Measurements from ENCODE around the gene NBPF1.
"Not testable (repeated sequence)": the region's sequence is repeated elsewhere in the genome, so short reads cannot be mapped to it uniquely, and the experiment has no call there.

NBPF1 gene

GRCh38 chr1:16565324-16565723 lies 48.0 kb downstream of the NBPF1 start:
- not testable (repeated sequence) for DNase-seq; H3K9me3 Mint-ChIP-seq; H3K27ac Mint-ChIP-seq; H3K27me3 Mint-ChIP-seq; H3K4me3 Mint-ChIP-seq; H3K36me3 Mint-ChIP-seq (ENCODE audit: low read depth); H3K4me1 Mint-ChIP-seq (ENCODE audit: low read depth)

GRCh38 chr1:16561035-16561434 lies 52.3 kb downstream of the NBPF1 start:
- not testable (repeated sequence) for DNase-seq; H3K27me3 Mint-ChIP-seq; H3K4me1 Mint-ChIP-seq (ENCODE audit: low read depth); H3K9me3 Mint-ChIP-seq; H3K4me3 Mint-ChIP-seq; H3K36me3 Mint-ChIP-seq (ENCODE audit: low read depth); H3K27ac Mint-ChIP-seq

DNA sequence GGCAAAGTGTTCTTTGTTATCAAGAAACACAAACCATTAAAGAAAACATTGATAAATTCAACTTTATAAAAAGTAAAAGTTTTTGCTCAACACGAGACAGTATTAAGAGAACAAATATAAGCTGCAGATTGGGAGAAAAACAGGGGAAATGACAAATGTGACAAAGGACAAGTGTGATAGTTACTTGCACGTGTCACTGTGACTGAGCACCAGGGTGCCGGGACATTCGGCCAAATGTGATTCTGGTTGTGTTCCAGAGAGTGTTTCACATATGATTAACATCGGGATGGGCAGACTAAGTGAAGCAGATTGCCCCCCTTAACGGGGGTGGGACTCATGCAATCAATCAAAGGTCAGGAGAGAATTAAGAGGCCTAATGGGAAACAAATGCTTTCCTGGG lies 52.9 kb downstream of the NBPF1 start:
- not testable (repeated sequence) for H3K27me3 Mint-ChIP-seq; H3K36me3 Mint-ChIP-seq (ENCODE audit: low read depth); H3K4me1 Mint-ChIP-seq (ENCODE audit: low read depth); DNase-seq; H3K9me3 Mint-ChIP-seq; H3K4me3 Mint-ChIP-seq; H3K27ac Mint-ChIP-seq

DNA sequence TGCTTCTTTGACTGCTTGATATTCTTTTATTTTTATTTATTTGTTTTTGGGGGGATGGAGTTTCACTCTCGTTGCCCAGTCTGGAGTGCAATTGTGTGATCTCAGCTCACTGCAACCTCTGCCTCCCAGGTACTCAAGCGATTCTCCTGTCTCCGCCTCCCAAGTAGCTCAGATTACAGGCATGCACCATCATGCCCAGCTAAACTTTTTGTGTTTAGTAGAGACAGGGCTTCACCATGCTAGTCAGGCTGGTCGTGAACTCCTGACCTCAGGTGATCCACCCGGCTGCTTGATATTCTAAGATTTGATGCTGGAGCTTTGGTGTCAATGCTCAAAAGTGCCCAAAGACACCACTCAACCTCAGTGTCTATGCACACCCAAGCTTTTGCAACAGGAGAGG lies 53.7 kb downstream of the NBPF1 start:
- not testable (repeated sequence) for H3K4me3 Mint-ChIP-seq; H3K4me1 Mint-ChIP-seq (ENCODE audit: low read depth); H3K27me3 Mint-ChIP-seq; H3K36me3 Mint-ChIP-seq (ENCODE audit: low read depth); H3K27ac Mint-ChIP-seq; DNase-seq; H3K9me3 Mint-ChIP-seq

GRCh38 chr1:16557034-16557433 lies 56.3 kb downstream of the NBPF1 start:
- not testable (repeated sequence) for DNase-seq; H3K4me3 Mint-ChIP-seq; H3K4me1 Mint-ChIP-seq (ENCODE audit: low read depth); H3K27me3 Mint-ChIP-seq; H3K27ac Mint-ChIP-seq; H3K9me3 Mint-ChIP-seq; H3K36me3 Mint-ChIP-seq (ENCODE audit: low read depth)

DNA sequence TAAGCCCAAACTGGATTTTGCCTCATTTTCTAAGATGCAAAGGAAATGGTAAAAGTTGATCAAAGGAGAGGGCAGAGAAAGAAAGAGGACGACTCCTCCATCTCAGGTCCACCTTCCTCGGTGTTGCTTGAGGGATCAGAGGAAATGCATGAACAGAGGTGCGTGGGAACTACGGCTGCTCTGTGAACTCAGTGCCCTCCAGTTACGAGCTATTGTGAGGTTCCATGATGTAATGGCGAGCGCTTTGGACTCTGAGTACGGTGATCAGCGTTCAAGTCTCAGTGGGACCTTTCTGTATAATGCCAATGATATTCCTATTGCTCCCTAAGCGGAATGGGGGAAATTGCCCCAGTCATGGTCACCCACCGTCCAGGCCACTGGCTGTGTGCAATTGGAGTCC lies 60.1 kb downstream of the NBPF1 start:
- not testable (repeated sequence) for H3K4me1 Mint-ChIP-seq (ENCODE audit: low read depth); H3K27me3 Mint-ChIP-seq; DNase-seq; H3K27ac Mint-ChIP-seq; H3K9me3 Mint-ChIP-seq; H3K4me3 Mint-ChIP-seq; H3K36me3 Mint-ChIP-seq (ENCODE audit: low read depth)

DNA sequence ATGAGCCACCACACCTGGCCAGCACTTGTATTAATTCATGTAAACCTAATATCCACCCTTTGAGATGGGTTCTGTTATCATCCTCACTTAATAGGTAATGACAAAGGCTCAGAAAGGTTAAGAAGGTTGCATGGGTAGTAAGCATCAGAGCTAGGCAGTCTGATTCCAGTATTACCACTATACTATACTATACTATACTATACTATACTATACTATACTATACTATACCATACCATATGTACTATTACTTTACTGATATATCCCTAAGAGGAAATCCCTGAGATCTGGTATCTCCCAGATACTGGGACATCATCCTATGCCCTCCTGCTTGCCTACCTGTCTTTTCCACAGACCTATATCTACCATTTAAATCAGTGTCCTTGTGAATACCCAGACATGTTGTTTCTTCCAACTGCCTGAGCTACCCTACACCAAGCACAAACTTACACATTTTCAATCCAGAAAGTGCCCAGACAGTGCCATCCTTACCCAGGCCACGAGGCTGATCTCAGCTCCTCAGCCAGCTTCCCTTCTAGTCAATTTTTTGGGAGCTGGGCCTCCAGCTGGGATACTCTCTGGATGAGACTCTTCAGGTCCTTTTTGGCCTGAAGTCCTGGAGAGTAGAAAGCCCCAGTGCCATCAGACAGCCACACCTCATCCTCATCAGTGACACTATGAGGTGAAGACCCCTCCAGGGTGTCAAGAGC lies 63.0 kb downstream of the NBPF1 start:
- not testable (repeated sequence) for H3K4me3 Mint-ChIP-seq; H3K9me3 Mint-ChIP-seq; H3K27ac Mint-ChIP-seq; H3K4me1 Mint-ChIP-seq (ENCODE audit: low read depth); H3K36me3 Mint-ChIP-seq (ENCODE audit: low read depth); DNase-seq
- peaks cover 13% of the 10 kb centered on the region for H3K27me3 Mint-ChIP-seq

GRCh38 chr1:16549545-16549944 lies 63.8 kb downstream of the NBPF1 start:
- not testable (repeated sequence) for H3K27ac Mint-ChIP-seq

DNA sequence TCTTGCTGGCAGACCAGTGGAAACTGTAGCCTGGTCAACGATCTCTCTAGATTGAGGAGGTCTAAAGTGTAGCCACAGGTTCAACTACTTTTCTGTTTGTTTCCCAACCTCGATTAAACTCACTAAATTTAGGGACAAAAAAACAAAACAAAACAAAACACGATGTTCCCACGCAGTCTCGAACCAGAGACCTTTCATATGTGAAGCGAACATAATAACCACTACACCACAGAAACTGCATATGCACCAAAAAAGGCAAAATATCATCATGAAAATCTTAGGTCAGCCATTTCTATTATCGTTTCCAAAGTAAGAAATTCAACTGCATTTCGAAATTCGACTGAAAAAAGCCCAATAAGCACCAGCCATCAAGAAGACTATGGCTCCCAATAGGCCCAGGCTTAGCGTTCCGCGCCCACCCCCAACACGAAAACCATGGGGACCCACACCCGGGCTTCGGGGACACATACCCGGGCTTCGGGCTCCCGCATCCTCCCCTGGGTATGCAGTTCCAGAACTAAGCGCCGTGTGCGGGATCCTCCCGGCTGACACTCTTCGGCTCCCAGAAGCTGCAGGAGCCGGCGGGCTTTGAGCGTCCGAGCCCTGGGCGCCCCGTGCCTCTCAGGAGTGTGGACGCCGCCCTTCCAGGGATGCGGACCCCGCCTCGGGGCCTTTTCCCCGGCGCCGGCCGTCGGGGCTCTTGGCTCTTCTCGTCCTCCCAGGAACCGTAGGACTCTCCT lies 65.7 kb downstream of the NBPF1 start:
- not testable (repeated sequence) for H3K9me3 Mint-ChIP-seq; DNase-seq; H3K27ac Mint-ChIP-seq; H3K4me1 Mint-ChIP-seq (ENCODE audit: low read depth); H3K36me3 Mint-ChIP-seq (ENCODE audit: low read depth); H3K4me3 Mint-ChIP-seq
- H3K27me3 Mint-ChIP-seq: peaks cover 22% of the 10 kb centered on the region

More at GRCh38 chr1:16549545-16549944, 63.8 kb downstream of the NBPF1 start:
- H3K36me3 Mint-ChIP-seq (ENCODE audit: low read depth); DNase-seq; H3K4me1 Mint-ChIP-seq (ENCODE audit: low read depth); H3K4me3 Mint-ChIP-seq; H3K9me3 Mint-ChIP-seq: not testable (repeated sequence)
- H3K27me3 Mint-ChIP-seq: peaks cover 13% of the 10 kb centered on the region

GRCh38 chr1:16545682-16546095 lies 67.7 kb downstream of the NBPF1 start:
- not testable (repeated sequence) for H3K9me3 Mint-ChIP-seq; H3K4me1 Mint-ChIP-seq (ENCODE audit: low read depth); H3K36me3 Mint-ChIP-seq (ENCODE audit: low read depth)
- peaks cover 30% of the 10 kb centered on the region for H3K27me3 Mint-ChIP-seq
- H3K27ac Mint-ChIP-seq: peak overlapping the region; percentile 95
- DNase-seq: peak; percentile 51
- H3K4me3 Mint-ChIP-seq: peak overlapping the region; percentile 46

- not testable (repeated sequence) for H3K36me3 Mint-ChIP-seq (ENCODE audit: low read depth); H3K4me1 Mint-ChIP-seq (ENCODE audit: low read depth); H3K9me3 Mint-ChIP-seq; DNase-seq; H3K27ac Mint-ChIP-seq; H3K4me3 Mint-ChIP-seq
- H3K27me3 Mint-ChIP-seq: peaks cover 30% of the 10 kb centered on the region
Observed at GRCh38 chr1:16540421-16540893, 72.9 kb downstream of the NBPF1 start.

DNA sequence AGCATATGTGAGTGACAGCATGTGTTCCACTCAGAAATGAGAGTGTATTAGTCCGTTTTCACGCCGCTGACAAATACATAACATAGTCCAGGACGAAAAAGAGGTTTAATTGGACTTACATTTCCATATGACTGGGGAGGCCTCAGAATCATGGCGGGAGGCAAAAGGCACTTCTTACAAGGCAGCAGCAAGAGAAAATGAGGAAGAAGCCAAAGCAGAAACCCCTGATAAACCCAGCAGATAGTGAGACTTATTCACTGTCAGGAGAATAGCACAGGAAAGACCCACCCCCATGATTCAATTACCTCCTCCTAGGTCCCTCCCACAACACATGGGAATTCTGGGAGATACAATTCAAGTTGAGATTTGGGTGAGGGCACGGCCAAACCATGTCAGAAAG lies 75.8 kb downstream of the NBPF1 start:
- not testable (repeated sequence) for H3K27ac Mint-ChIP-seq; H3K4me3 Mint-ChIP-seq; DNase-seq; H3K36me3 Mint-ChIP-seq (ENCODE audit: low read depth); H3K9me3 Mint-ChIP-seq
- Mint-ChIP-seq H3K4me1 (ENCODE audit: low read depth) (peaks cover 10% of the 10 kb centered on the region), H3K27me3 (peaks cover 39% of the 10 kb centered on the region)

DNA sequence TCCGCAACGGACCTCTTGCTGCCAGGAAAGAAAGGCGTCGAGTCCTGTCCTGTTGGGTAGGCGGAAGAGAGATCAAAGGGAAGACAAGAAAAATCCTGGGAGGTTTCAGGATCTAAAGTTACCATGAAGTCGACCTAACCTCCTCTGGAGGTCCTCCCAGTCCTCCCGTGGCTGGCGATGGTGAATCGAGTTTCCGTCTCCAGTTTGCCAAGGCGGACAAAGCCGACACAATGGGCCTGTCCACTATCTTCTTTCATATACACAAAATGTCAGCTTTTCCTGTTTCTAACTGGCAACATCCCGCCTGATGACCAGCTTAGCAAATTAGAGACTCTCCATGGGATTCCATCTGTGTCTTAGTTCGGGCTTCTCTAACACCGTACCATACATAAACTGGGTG lies 76.6 kb downstream of the NBPF1 start:
- not testable (repeated sequence) for H3K4me3 Mint-ChIP-seq; H3K9me3 Mint-ChIP-seq; DNase-seq; H3K36me3 Mint-ChIP-seq (ENCODE audit: low read depth); H3K27ac Mint-ChIP-seq
- Mint-ChIP-seq H3K4me1 (ENCODE audit: low read depth) (peaks cover 10% of the 10 kb centered on the region), H3K27me3 (peaks cover 46% of the 10 kb centered on the region)

- not testable (repeated sequence) for H3K36me3 Mint-ChIP-seq (ENCODE audit: low read depth); H3K27ac Mint-ChIP-seq; H3K9me3 Mint-ChIP-seq; H3K4me3 Mint-ChIP-seq; DNase-seq
- Mint-ChIP-seq H3K4me1 (ENCODE audit: low read depth) (peaks cover 10% of the 10 kb centered on the region), H3K27me3 (peaks cover 46% of the 10 kb centered on the region)
Observed at GRCh38 chr1:16535898-16536297, 77.5 kb downstream of the NBPF1 start.

GRCh38 chr1:16535487-16535886 lies 77.9 kb downstream of the NBPF1 start:
- not testable (repeated sequence) for H3K9me3 Mint-ChIP-seq; DNase-seq; H3K36me3 Mint-ChIP-seq (ENCODE audit: low read depth)
- Mint-ChIP-seq H3K27ac (peak overlapping the region; percentile 64), H3K4me3 (peak overlapping the region; percentile 57), H3K4me1 (ENCODE audit: low read depth) (peaks cover 10% of the 10 kb centered on the region), H3K27me3 (peaks cover 47% of the 10 kb centered on the region)

Data from activated T-cell treated with anti-CD3 and anti-CD28 coated beads, Interleukin-2, amount 50 U/mL, for 24 hours (primary cell).